Chondrocyte (in vitro differentiated cells): ENCODE results near the gene SNX22. TPM values are rescaled to one million over a fixed set of nuclear protein-coding genes. Genes with fewer than 3 reads are reported as not detected.

ENCODE experiments used
- DNase-seq: peaks from one replicate; pipeline ENCODE4 v3.0.0; 2021; ENCODE audit warnings: mixed read lengths, low spot score
- H3K27ac Mint-ChIP-seq: one replicate; pipeline ENCODE4 v1.8.0; 2021; ENCODE audit warnings: mild to moderate bottlenecking, moderate library complexity, mixed read lengths; ENCODE audit not compliant: unreplicated experiment
- H3K27me3 Mint-ChIP-seq: 2 replicates; pipeline ENCODE4 v1.8.0; 2021; ENCODE audit warnings: low read depth, mixed read lengths
- H3K36me3 Mint-ChIP-seq: 2 replicates; pipeline ENCODE4 v1.8.0; 2021; ENCODE audit warnings: low read depth, mixed read lengths
- H3K4me1 Mint-ChIP-seq: 2 replicates; pipeline ENCODE4 v1.8.0; 2021; ENCODE audit warnings: low read depth, mild to moderate bottlenecking, mixed read lengths
- H3K4me3 Mint-ChIP-seq: one replicate; pipeline ENCODE4 v1.8.0; 2021; ENCODE audit warnings: mild to moderate bottlenecking, moderate library complexity, mixed read lengths; ENCODE audit not compliant: unreplicated experiment
- H3K9me3 Mint-ChIP-seq: 2 replicates; pipeline ENCODE4 v1.8.0; 2021; ENCODE audit warnings: low read depth, mixed read lengths
- CTCF ChIP-seq: fragments of 200-600 bp; sonication (generic); IDR thresholded peaks from 2 replicates; pipeline ENCODE4 v1.5.0; 2021; ENCODE audit warnings: antibody characterized with exemption, mild to moderate bottlenecking, moderate library complexity
- total RNA-seq: library from RNA; stranded (reverse); gene quantifications from 3 replicates; pipeline ENCODE4 v1.2.1, GENCODE V29; 2021

SNX22 gene
- total RNA-seq, 1 donor from 2014 or later: 0.15 TPM

GRCh38 chr15:64185146-64185911 is 33.8 kb downstream of the SNX22 start:
- peaks cover 3% of the 10 kb centered on the region for H3K4me1 Mint-ChIP-seq
- no peaks in the 10 kb centered on the region for H3K27me3 Mint-ChIP-seq
- no peak for TF ChIP-seq CTCF
- no peaks in the 10 kb centered on the region for H3K9me3 Mint-ChIP-seq
- DNase-seq: no peak
- H3K27ac Mint-ChIP-seq: no peak overlapping the region
- no peak overlapping the region for H3K4me3 Mint-ChIP-seq
- peaks cover 6% of the 10 kb centered on the region for H3K36me3 Mint-ChIP-seq

- peaks cover 4% of the 10 kb centered on the region for H3K36me3 Mint-ChIP-seq
- no peaks in the 10 kb centered on the region for H3K27me3 Mint-ChIP-seq
- no peak for DNase-seq
- no peaks in the 10 kb centered on the region for H3K9me3 Mint-ChIP-seq
- H3K4me1 Mint-ChIP-seq: no peaks in the 10 kb centered on the region
- TF ChIP-seq CTCF: no peak
- H3K27ac Mint-ChIP-seq: no peak overlapping the region
- H3K4me3 Mint-ChIP-seq: no peak overlapping the region
These were observed 36.1 kb downstream of the SNX22 start for GRCh38 chr15:64187396-64188191.

- no peaks in the 10 kb centered on the region for H3K27me3 Mint-ChIP-seq
- H3K27ac Mint-ChIP-seq: no peak overlapping the region
- no peak for TF ChIP-seq CTCF
- peaks cover 5% of the 10 kb centered on the region for H3K36me3 Mint-ChIP-seq
- peaks cover 2% of the 10 kb centered on the region for H3K4me1 Mint-ChIP-seq
- no peak for DNase-seq
- H3K4me3 Mint-ChIP-seq: no peak overlapping the region
- no peaks in the 10 kb centered on the region for H3K9me3 Mint-ChIP-seq
These were observed 40.7 kb downstream of the SNX22 start for GRCh38 chr15:64191971-64192830.

GRCh38 chr15:64193971-64194370 is 42.4 kb downstream of the SNX22 start:
- Mint-ChIP-seq H3K27me3 (no peaks in the 10 kb centered on the region), H3K4me3 (no peak overlapping the region), H3K27ac (no peak overlapping the region), H3K4me1 (peaks cover 16% of the 10 kb centered on the region), H3K9me3 (no peaks in the 10 kb centered on the region), H3K36me3 (peaks cover 5% of the 10 kb centered on the region)
- no peak for TF ChIP-seq CTCF
- DNase-seq: no peak

- no peak overlapping the region for H3K27ac Mint-ChIP-seq
- H3K4me3 Mint-ChIP-seq: no peak overlapping the region
- no peak for DNase-seq
- no peaks in the 10 kb centered on the region for H3K9me3 Mint-ChIP-seq
- H3K36me3 Mint-ChIP-seq: peaks cover 11% of the 10 kb centered on the region
- no peak for TF ChIP-seq CTCF
- peaks cover 16% of the 10 kb centered on the region for H3K4me1 Mint-ChIP-seq
- H3K27me3 Mint-ChIP-seq: no peaks in the 10 kb centered on the region
These were observed 45.9 kb downstream of the SNX22 start for GRCh38 chr15:64197425-64197824.
